Neural crest cell (in vitro differentiated cells): ENCODE results near the gene EPHA1. TPM values are rescaled to one million over a fixed set of nuclear protein-coding genes. Genes with fewer than 3 reads are reported as not detected.

Experiments
- DNase-seq: peaks from one replicate; pipeline ENCODE4 v3.0.0; 2021; ENCODE audit warnings: low read depth, mixed read lengths, low spot score
- H3K27ac Mint-ChIP-seq: one replicate; pipeline ENCODE4 v1.8.0; 2021; ENCODE audit warnings: mild to moderate bottlenecking, mixed read lengths; ENCODE audit not compliant: unreplicated experiment
- H3K27me3 Mint-ChIP-seq: 2 replicates; pipeline ENCODE4 v1.8.0; 2021; ENCODE audit warnings: low read depth, mild to moderate bottlenecking, mixed read lengths
- H3K36me3 Mint-ChIP-seq: 2 replicates; pipeline ENCODE4 v1.8.0; 2021; ENCODE audit warnings: low read depth, mild to moderate bottlenecking, mixed read lengths
- H3K4me1 Mint-ChIP-seq: 2 replicates; pipeline ENCODE4 v1.8.0; 2021; ENCODE audit warnings: mixed read lengths
- H3K4me3 Mint-ChIP-seq: one replicate; pipeline ENCODE4 v1.8.0; 2021; ENCODE audit warnings: mild to moderate bottlenecking, mixed read lengths
- H3K9me3 Mint-ChIP-seq: 2 replicates; pipeline ENCODE4 v1.8.0; 2021; ENCODE audit warnings: mixed read lengths
- CTCF ChIP-seq: fragments of 200-600 bp; sonication (generic); conservative IDR thresholded peaks from 2 replicates; pipeline ENCODE4 v1.5.0; 2021; ENCODE audit warnings: antibody characterized with exemption, mild to moderate bottlenecking
- total RNA-seq: library from RNA; stranded (reverse); gene quantifications from 2 replicates; pipeline ENCODE4 v1.2.1, GENCODE V29; 2021

The EPHA1 gene
- total RNA-seq, 1 donor from 2014 or later: not detected

- Mint-ChIP-seq H3K27ac (peak overlapping the region; percentile 48), H3K4me3 (peak overlapping the region; percentile 84), H3K27me3 (peaks cover 45% of the 10 kb centered on the region), H3K36me3 (peaks cover 15% of the 10 kb centered on the region), H3K4me1 (peaks cover 19% of the 10 kb centered on the region), H3K9me3 (no peaks in the 10 kb centered on the region)
- no peak for DNase-seq
- no peak for TF ChIP-seq CTCF
Observed at GRCh38 chr7:143360788-143361551, 47.7 kb downstream of the EPHA1 start.

- Mint-ChIP-seq H3K27ac (no peak overlapping the region), H3K4me1 (peaks cover 19% of the 10 kb centered on the region), H3K4me3 (peak overlapping the region; percentile 84), H3K27me3 (peaks cover 37% of the 10 kb centered on the region), H3K9me3 (no peaks in the 10 kb centered on the region), H3K36me3 (peaks cover 17% of the 10 kb centered on the region)
- no peak for DNase-seq
- TF ChIP-seq CTCF: no peak
Observed at GRCh38 chr7:143359771-143360353, 48.8 kb downstream of the EPHA1 start.

- H3K27me3 Mint-ChIP-seq: peaks cover 25% of the 10 kb centered on the region
- no peaks in the 10 kb centered on the region for H3K9me3 Mint-ChIP-seq
- H3K27ac Mint-ChIP-seq: no peak overlapping the region
- peaks cover 17% of the 10 kb centered on the region for H3K36me3 Mint-ChIP-seq
- peaks cover 20% of the 10 kb centered on the region for H3K4me1 Mint-ChIP-seq
- DNase-seq: no peak
- no peak for TF ChIP-seq CTCF
- no peak overlapping the region for H3K4me3 Mint-ChIP-seq
Observed at GRCh38 chr7:143358626-143359025, 50.0 kb downstream of the EPHA1 start.

- H3K27me3 Mint-ChIP-seq: peaks cover 21% of the 10 kb centered on the region
Observed at GRCh38 chr7:143356414-143357050, 52.1 kb downstream of the EPHA1 start.

More at GRCh38 chr7:143356414-143357050, 52.1 kb downstream of the EPHA1 start:
- H3K4me1 Mint-ChIP-seq: peaks cover 35% of the 10 kb centered on the region
- no peak for DNase-seq
- H3K9me3 Mint-ChIP-seq: no peaks in the 10 kb centered on the region
- no peak overlapping the region for H3K4me3 Mint-ChIP-seq
- H3K36me3 Mint-ChIP-seq: peaks cover 17% of the 10 kb centered on the region
- no peak overlapping the region for H3K27ac Mint-ChIP-seq
- TF ChIP-seq CTCF: no peak
